GM23248 (cell line): Measurements from ENCODE around the gene RANBP6.

Experiments
- EZH2 ChIP-seq: fragments of 200-600 bp; sonication (generic); IDR thresholded peaks from 2 replicates; pipeline ENCODE4 v1.6.1; 2018; ENCODE audit warnings: antibody characterized with exemption, mild to moderate bottlenecking; ENCODE audit not compliant: insufficient read depth, poor library complexity, severe bottlenecking
- EZH2phosphoT487 ChIP-seq: fragments of 200-600 bp; sonication (generic); IDR thresholded peaks from 2 replicates; pipeline ENCODE4 v1.6.1; 2018; ENCODE audit warnings: antibody characterized with exemption, moderate library complexity, mild to moderate bottlenecking, low read depth; ENCODE audit not compliant: insufficient read depth

DNA sequence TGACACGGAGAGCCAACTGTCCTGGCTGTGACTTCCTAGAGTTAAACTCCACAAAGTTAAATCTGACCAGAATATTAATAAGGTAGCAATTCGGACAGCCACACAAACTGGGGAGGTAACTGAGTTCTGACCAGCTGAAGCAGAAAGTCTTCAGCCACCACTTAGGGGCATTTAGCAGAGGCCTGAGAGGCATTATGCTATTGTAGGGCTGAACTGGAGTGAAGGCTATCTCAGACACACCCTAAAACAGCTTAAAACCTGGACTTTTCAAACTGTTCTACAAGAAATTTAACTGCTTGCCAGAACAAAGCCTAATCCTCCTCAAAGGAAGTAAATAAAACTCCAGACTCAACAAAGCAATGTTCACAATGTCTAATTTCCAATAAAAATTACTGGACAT is 32.4 kb downstream of the RANBP6 start:
- TF ChIP-seq EZH2, result no peak
- TF ChIP-seq EZH2phosphoT487, result no peak
